OCI-LY7 (cell line): Measurements from ENCODE around the gene DDR1. TPM values are rescaled to one million over a fixed set of nuclear protein-coding genes. Genes with fewer than 3 reads are reported as not detected.

Source experiments
- BruUV-seq: library from RNA; stranded (reverse); fragments of 400-500 nt; replicated peaks from 2 replicates; lab custom pipeline; 2021; lab: Mats Ljungman, UMichigan
- CTCF ChIA-PET: fragments of 300-600 bp; sonication (Branson Sonifier 250); formaldehyde crosslinking; loops from one replicate; lab custom pipeline; 2022; ENCODE audit warnings: antibody characterized with exemption; ENCODE audit not compliant: unreplicated experiment; lab: Charles Lee
- POLR2A ChIA-PET: fragments of 300-600 bp; sonication (Branson Sonifier 250); formaldehyde crosslinking; loops from one replicate; lab custom pipeline; 2022; ENCODE audit warnings: antibody characterized with exemption; lab: Charles Lee
- DNase-seq: peaks from one replicate; pipeline ENCODE4 v3.0.0-alpha.2; 2015; ENCODE audit warnings: low spot score
- H2AFZ ChIP-seq: fragments of 200-600 bp; sonication (generic), shearing (Covaris generic); 2 replicates; pipeline ENCODE4 v1.6.1; 2014; ENCODE audit warnings: mild to moderate bottlenecking, antibody characterized with exemption, low read length, moderate library complexity
- H3K27ac ChIP-seq: fragments of 200-600 bp; sonication (generic); 2 replicates; pipeline ENCODE4 v1.5.1; 2014; ENCODE audit warnings: mixed run types, low read depth, mild to moderate bottlenecking, moderate library complexity, low read length, inconsistent platforms; ENCODE audit not compliant: poor library complexity, severe bottlenecking
- H3K36me3 ChIP-seq: fragments of 200-600 bp; sonication (generic); 2 replicates; pipeline ENCODE4 v1.6.1; 2014; ENCODE audit warnings: mild to moderate bottlenecking, antibody characterized with exemption, low read length, moderate library complexity, mixed read lengths; ENCODE audit not compliant: insufficient read depth
- H3K4me1 ChIP-seq: fragments of 200-600 bp; sonication (generic); 2 replicates; pipeline ENCODE4 v1.5.1; 2014; ENCODE audit warnings: mild to moderate bottlenecking, low read length; ENCODE audit not compliant: insufficient read depth, poor library complexity, severe bottlenecking
- H3K4me2 ChIP-seq: fragments of 200-600 bp; sonication (generic); 2 replicates; pipeline ENCODE4 v1.6.1; 2014; ENCODE audit warnings: mild to moderate bottlenecking, low read length
- H3K4me3 ChIP-seq: fragments of 200-600 bp; sonication (generic); 2 replicates; pipeline ENCODE4 v1.5.1; 2014; ENCODE audit warnings: mild to moderate bottlenecking, low read depth, low read length; ENCODE audit not compliant: poor library complexity, severe bottlenecking
- H3K79me2 ChIP-seq: fragments of 200-600 bp; sonication (generic); 2 replicates; pipeline ENCODE4 v1.6.1; 2016; ENCODE audit warnings: low read depth, mild to moderate bottlenecking, low read length, moderate library complexity, mixed read lengths; ENCODE audit not compliant: insufficient read depth
- H3K9me2 ChIP-seq: fragments of 200-600 bp; sonication (generic); 2 replicates; pipeline ENCODE4 v1.6.1; 2016; ENCODE audit warnings: mild to moderate bottlenecking, low read length, mixed read lengths; ENCODE audit not compliant: insufficient read depth
- H3K9me3 ChIP-seq: fragments of 200-600 bp; sonication (generic); 2 replicates; pipeline ENCODE4 v1.6.1; 2014; ENCODE audit warnings: mild to moderate bottlenecking, mixed run types, low read length, mixed read lengths
- H4K20me1 ChIP-seq: fragments of 200-600 bp; sonication (generic); 2 replicates; pipeline ENCODE4 v1.6.1; 2014; ENCODE audit warnings: mild to moderate bottlenecking, antibody characterized with exemption, low read length, moderate library complexity, mixed read lengths; ENCODE audit not compliant: insufficient read depth
- CTCF ChIP-seq: fragments of 200-600 bp; sonication (generic); conservative IDR thresholded peaks from 2 replicates; pipeline ENCODE4 v1.5.1; 2014; ENCODE audit warnings: mild to moderate bottlenecking, antibody characterized with exemption, low read length, moderate library complexity, mixed read lengths
- EZH2phosphoT487 ChIP-seq: fragments of 200-600 bp; sonication (generic); IDR thresholded peaks from 2 replicates; pipeline ENCODE4 v1.6.1; 2018; ENCODE audit warnings: low read depth, borderline replicate concordance, mild to moderate bottlenecking, mixed run types, antibody characterized with exemption, low read length, moderate library complexity, mixed read lengths
- intact Hi-C: fragments of 100-400 bp; cut with micrococcal nuclease; formaldehyde crosslinking; loops from one replicate; pipeline ENCODE4 v1.10.0; 2022; ENCODE audit not compliant: unreplicated experiment
- total RNA-seq, 2 experiments: library from RNA; depleted of rRNA in 1 of 2; stranded (reverse); fragments of >200 nt in 1 of 2; shearing (Covaris generic) in 1 of 2; gene quantifications; 2 replicates each; pipeline ENCODE4 v1.2.3, GENCODE V29; 2014 to 2022

The DDR1 gene
- total RNA-seq, 2 experiments from 2014 or later = 14.0 to 30.3 TPM

DNA sequence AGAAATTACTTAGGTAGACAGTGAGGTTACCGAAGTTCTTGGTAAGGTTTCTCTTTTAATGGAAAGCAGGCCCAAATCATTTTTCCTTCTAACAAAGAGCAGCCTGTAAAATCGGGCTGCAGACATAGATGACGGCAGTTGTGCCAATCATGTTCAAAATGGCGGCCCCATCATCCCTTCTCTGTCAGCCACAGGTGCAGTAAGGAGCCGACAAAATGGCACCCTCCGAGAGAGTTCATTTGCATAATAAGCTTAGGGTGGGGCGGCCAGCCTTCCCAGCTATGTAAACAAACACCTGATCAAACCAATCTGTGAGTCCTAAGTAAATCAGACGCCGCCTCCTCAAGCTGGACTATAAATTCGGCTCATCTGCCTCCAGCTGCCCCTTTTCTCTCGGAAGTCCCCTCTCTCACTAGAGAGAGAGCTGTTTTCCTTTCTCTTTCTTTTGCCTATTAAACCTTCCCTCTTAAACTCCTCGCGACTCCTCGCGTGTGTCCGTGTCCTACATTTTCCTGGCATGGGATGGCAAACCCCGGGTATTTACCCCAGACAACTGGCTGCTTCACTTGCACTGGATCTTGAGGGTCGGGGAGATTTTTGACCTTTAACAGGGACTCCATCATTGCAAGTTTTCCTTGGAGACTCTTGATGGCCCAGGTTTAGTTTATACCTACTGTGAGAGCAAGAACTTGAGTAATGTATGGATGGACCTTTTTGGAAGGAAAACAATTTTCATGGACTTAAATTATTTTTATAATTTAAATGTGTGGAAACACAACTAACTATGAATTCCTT lies 8.9 kb upstream of the DDR1 start:
- intact Hi-C loops = no loop called here
- ChIA-PET CTCF (no interaction called here), POLR2A (no interaction called here)
- Histone ChIP-seq H3K4me3 (no peak overlapping the region), H3K36me3 (no peaks in the 10 kb centered on the region), H2AFZ (no peak overlapping the region), H3K4me1 (peaks cover 13% of the 10 kb centered on the region), H3K27ac (no peak overlapping the region), H3K79me2 (no peaks in the 10 kb centered on the region), H3K9me2 (no peaks in the 10 kb centered on the region), H3K4me2 (no peak overlapping the region), H3K9me3 (peaks cover 11% of the 10 kb centered on the region; the same call in 1 of the 2 replicates), H4K20me1 (no peaks in the 10 kb centered on the region)
- TF ChIP-seq EZH2phosphoT487 = no peak
- TF ChIP-seq CTCF = no peak
- BruUV-seq = no TSS peak
- DNase-seq = no peak

- DNase-seq = no peak
- H4K20me1 ChIP-seq = no peaks in the 10 kb centered on the region
- peaks cover 13% of the 10 kb centered on the region for H3K4me1 ChIP-seq
- H3K9me3 ChIP-seq = peaks cover 9% of the 10 kb centered on the region; the same call in 1 of the 2 replicates
- no peak overlapping the region for H3K27ac ChIP-seq
- H3K4me3 ChIP-seq = no peak overlapping the region
- H3K9me2 ChIP-seq = no peaks in the 10 kb centered on the region
- CTCF ChIA-PET = no interaction called here
- BruUV-seq = no TSS peak
- POLR2A ChIA-PET = interaction anchor here (0.8 kb wide), 1 partner anchor 1955 kb away, joined by 3 read pairs; no protein-coding TSS in a partner anchor
- no peak overlapping the region for H2AFZ ChIP-seq
- intact Hi-C loops = no loop called here
- H3K4me2 ChIP-seq = peak overlapping the region; percentile 9; the same call in 1 of the 2 replicates
- no peaks in the 10 kb centered on the region for H3K79me2 ChIP-seq
- TF ChIP-seq CTCF (no peak), EZH2phosphoT487 (no peak)
- no peaks in the 10 kb centered on the region for H3K36me3 ChIP-seq
These were observed 8.1 kb upstream of the DDR1 start for GRCh38 chr6:30876039-30876730.
